ENCODE data around the gene HELQ. TPM values are rescaled to one million over a fixed set of nuclear protein-coding genes. Genes with fewer than 3 reads are reported as not detected.
A peak's percentile ranks its signal among the peaks of the same experiment; 100 is the strongest.

HELQ gene
- total and polyA plus RNA-seq, 9 of the 15 experiments (the other 6 are each of a cell fraction or from before 2014, with no cell fraction given): 3.5 to 15.2 (median 11.9) TPM

- TF ChIP-seq ZNF407 (IDR thresholded peaks at IDR 0.05; ENCODE audit: low read depth) (no peak), HOXB6 (CRISPR knock-in tag; IDR thresholded peaks at IDR 0.05; ENCODE audit: borderline replicate concordance) (no peak), RBM25 (IDR thresholded peaks at IDR 0.05; ENCODE audit: low read depth, low read length, severe bottlenecking) (peak; percentile 12), GATA2 (CRISPR knock-in tag; IDR thresholded peaks at IDR 0.05) (no peak), CBFA2T3 (IDR thresholded peaks at IDR 0.05) (peak; percentile 14; the same call in 1 of the 2 replicates), BCLAF1 (IDR thresholded peaks at IDR 0.05; ENCODE audit: borderline replicate concordance in 1 of 2, control insufficient read depth in 1 of 2, low read depth in 2 of 2, low read length in 1 of 2) (peak in 1 of 2 experiments; percentile 89; a peak in 2 of 4 replicates), E2F3 (CRISPR knock-in tag; IDR thresholded peaks at IDR 0.05) (no peak), ZNF347 (CRISPR knock-in tag; IDR thresholded peaks at IDR 0.05; ENCODE audit: low read depth) (no peak), SP2 (IDR thresholded peaks at IDR 0.05; ENCODE audit: extremely low read depth, low read depth, low read length, poor library complexity, severe bottlenecking) (no peak), PHF20 (IDR thresholded peaks at IDR 0.05; ENCODE audit: partially characterized antibody) (peak; percentile 99), JUND (IDR thresholded peaks at IDR 0.05; ENCODE audit: borderline replicate concordance, low read depth, low read length) (peak; percentile 85), JUND (tag; IDR thresholded peaks at IDR 0.05; ENCODE audit: borderline replicate concordance, low read depth, low read length) (peak; percentile 18; the same call in 2 of the 3 replicates)
Observed at GRCh38 chr4:83455281-83456183, at the start of gene HELQ, which contains the start of gene MRPS18C (continued).

Data from K562 (cell line).